Stomach (tissue), 9 donors: ENCODE data around the gene TNNI3K. TPM values are rescaled to one million over a fixed set of nuclear protein-coding genes. Genes with fewer than 3 reads are reported as not detected.

Experiments used
- DNase-seq, 2 donors: peaks; one replicate each; pipeline versions ENCODE4 v3.0.0 to v3.0.0-alpha.2; 2013 to 2019
- H3K27ac ChIP-seq, 5 donors: fragments of 200-600 bp in 4 of 5; sonication (generic) in 4 of 5; one replicate each; pipeline ENCODE4 v1.5.1; 2013 to 2019; ENCODE audit warnings: mild to moderate bottlenecking in 1 of 5, moderate library complexity in 1 of 5
- H3K27me3 ChIP-seq, 3 donors: fragments of 200-600 bp; sonication (generic); one replicate each; pipeline ENCODE4 v1.5.1; 2017 to 2019; ENCODE audit warnings: mixed run types in 1 of 3
- H3K36me3 ChIP-seq, 4 donors: fragments of 200-600 bp; sonication (generic); 1 replicate in 3 of 4; 2 replicates in 1 of 4; pipeline ENCODE4 v1.5.1; 2016 to 2019
- H3K4me1 ChIP-seq, 4 donors: fragments of 200-600 bp; sonication (generic); one replicate each; pipeline ENCODE4 v1.5.1; 2016 to 2019
- H3K4me3 ChIP-seq, 4 donors: fragments of 200-600 bp; sonication (generic) in 3 of 4; one replicate each; pipeline ENCODE4 v1.5.1; 2016 to 2019; ENCODE audit warnings: mild to moderate bottlenecking in 1 of 4
- H3K9me3 ChIP-seq, 4 donors: fragments of 200-600 bp; sonication (generic); one replicate each; pipeline ENCODE4 v1.5.1; 2016 to 2019
- CTCF ChIP-seq, 7 experiments: fragments of 450-650 bp in 4 of 7; fragments of 200-600 bp in 3 of 7; sonication (generic) in 3 of 7; IDR thresholded peaks; one replicate each; pipeline ENCODE4 v1.5.1; 2016 to 2019; ENCODE audit warnings: antibody characterized with exemption in 7 of 7, control low read depth in 2 of 7, mild to moderate bottlenecking in 1 of 7
- EP300 ChIP-seq: sonication (generic); formaldehyde crosslinking; IDR thresholded peaks from one replicate; pipeline ENCODE4 v1.6.1; 2017; ENCODE audit warnings: antibody characterized with exemption
- POLR2A ChIP-seq, 4 donors: fragments of 450-650 bp; IDR thresholded peaks; one replicate each; pipeline ENCODE4 v1.6.1; 2016; ENCODE audit warnings: antibody characterized with exemption in 4 of 4, control low read depth in 2 of 4, mild to moderate bottlenecking in 1 of 4, moderate library complexity in 1 of 4
- POLR2AphosphoS5 ChIP-seq, 3 donors: sonication (generic); formaldehyde crosslinking; IDR thresholded peaks; one replicate each; pipeline ENCODE4 v1.6.1; 2016; ENCODE audit warnings: antibody characterized with exemption in 3 of 3
- WGBS, 5 donors: extraction: QIAGEN DNeasy Blood & Tissue Kit in 3 of 5; methylation state at CpG; one replicate each; pipeline versions ENCODE4 v1.1.5 to v1.1.7; 2013 to 2018; 5-methylcytosine and 5-hydroxymethylcytosine counted together
- intact Hi-C: fragments of 100-400 bp; cut with DNase I; formaldehyde crosslinking; loops from one replicate; pipeline ENCODE4 v1.15.1; 2023; ENCODE audit warnings: low total_unique reads
- polyA plus RNA-seq, 3 donors: library from polyadenylated mRNA; stranded (reverse); fragments of 200-250 nt; gene quantifications; one replicate each; pipeline ENCODE4 v1.2.3, GENCODE V29; 2013
- total RNA-seq, 5 donors: library from RNA; depleted of rRNA; stranded (reverse); fragments of >200 nt; gene quantifications; one replicate each; pipeline versions ENCODE4 v1.1.0 to v1.2.3, GENCODE V29; 2014 to 2016
- donor health status: healthy with polysubstance abuse.
- donor health status: Bipolar disorder and iron deficiency.
- donor health status: healthy.

TNNI3K gene
- total and polyA plus RNA-seq, 8 donors: 0.25 to 7.0 (median 1.7) TPM; not detected in 4

GRCh38 chr1:74406759-74407158 is 171.6 kb downstream of the TNNI3K start:
- Histone ChIP-seq H3K27ac (no peak overlapping the region), H3K27me3 (no peaks in the 10 kb centered on the region), H3K4me3 (no peak overlapping the region), H3K36me3 (no peaks in the 10 kb centered on the region), H3K4me1 (no peaks in the 10 kb centered on the region), H3K9me3 (peaks cover 0 to 5% (median 0%) of the 10 kb centered on the region in 4 donors)
- WGBS, 5 donors: 47 to 68% (median 59%) methylated on average over 2 of the region's 2 CpGs
- intact Hi-C loops: no loop called here
- no peak for DNase-seq
- no peak for TF ChIP-seq CTCF (IDR thresholded peaks at IDR 0.05)
- no peak for TF ChIP-seq POLR2AphosphoS5 (IDR thresholded peaks at IDR 0.05)
- TF ChIP-seq EP300: no peak

GRCh38 chr1:74407902-74408301 is 172.7 kb downstream of the TNNI3K start:
- Histone ChIP-seq H3K27ac (no peak overlapping the region), H3K4me3 (no peak overlapping the region), H3K4me1 (no peaks in the 10 kb centered on the region), H3K36me3 (no peaks in the 10 kb centered on the region), H3K9me3 (no peaks in the 10 kb centered on the region), H3K27me3 (no peaks in the 10 kb centered on the region)
- WGBS, 5 donors: 85 to 88% (median 87%) methylated on average over 3 of the region's 3 CpGs
- TF ChIP-seq POLR2AphosphoS5 (IDR thresholded peaks at IDR 0.05) (no peak), EP300 (no peak), POLR2A (IDR thresholded peaks at IDR 0.05) (no peak), CTCF (IDR thresholded peaks at IDR 0.05) (no peak)
- DNase-seq: no peak
- intact Hi-C loops: no loop called here

- intact Hi-C loops: no loop called here
- no peak for DNase-seq
- no peak for TF ChIP-seq CTCF (IDR thresholded peaks at IDR 0.05)
- H3K9me3 ChIP-seq: no peaks in the 10 kb centered on the region
- no peaks in the 10 kb centered on the region for H3K27me3 ChIP-seq
- H3K4me1 ChIP-seq: no peaks in the 10 kb centered on the region
- 49 to 60% (median 51%) methylated on average over 3 of the region's 3 CpGs for WGBS, 5 donors
- no peaks in the 10 kb centered on the region for H3K36me3 ChIP-seq
- no peak overlapping the region for H3K4me3 ChIP-seq
- no peak overlapping the region for H3K27ac ChIP-seq
Observed at GRCh38 chr1:74412244-74412643, 177.1 kb downstream of the TNNI3K start.

- no peaks in the 10 kb centered on the region for H3K36me3 ChIP-seq
- no peak overlapping the region for H3K27ac ChIP-seq
- H3K9me3 ChIP-seq: no peaks in the 10 kb centered on the region
- TF ChIP-seq POLR2AphosphoS5 (IDR thresholded peaks at IDR 0.05) (no peak), CTCF (IDR thresholded peaks at IDR 0.05) (no peak), EP300 (no peak), POLR2A (IDR thresholded peaks at IDR 0.05) (no peak)
- H3K4me1 ChIP-seq: no peaks in the 10 kb centered on the region
- WGBS, 5 donors: 59 to 77% (median 73%) methylated on average over 5 of the region's 5 CpGs
- H3K27me3 ChIP-seq: no peaks in the 10 kb centered on the region
- intact Hi-C loops: no loop called here
- H3K4me3 ChIP-seq: no peak overlapping the region
- no peak for DNase-seq
Observed at GRCh38 chr1:74415935-74416334, 180.7 kb downstream of the TNNI3K start.

- DNase-seq: no peak
- Histone ChIP-seq H3K4me3 (no peak overlapping the region), H3K36me3 (no peaks in the 10 kb centered on the region), H3K9me3 (no peaks in the 10 kb centered on the region), H3K4me1 (no peaks in the 10 kb centered on the region), H3K27ac (no peak overlapping the region), H3K27me3 (no peaks in the 10 kb centered on the region)
- intact Hi-C loops: no loop called here
- no peak for TF ChIP-seq EP300
- TF ChIP-seq POLR2A (IDR thresholded peaks at IDR 0.05): no peak
- TF ChIP-seq POLR2AphosphoS5 (IDR thresholded peaks at IDR 0.05): no peak
- no peak for TF ChIP-seq CTCF (IDR thresholded peaks at IDR 0.05)
Observed at GRCh38 chr1:74419611-74420010, 184.4 kb downstream of the TNNI3K start.
